ENCODE results near the gene KCNMB1. TPM values are rescaled to one million over a fixed set of nuclear protein-coding genes. Genes with fewer than 3 reads are reported as not detected.

KCNMB1 gene
- total and polyA plus RNA-seq, 2 donors (not counting 1 experiment from before 2014, with no cell fraction given) = 0.06 TPM; not detected in 1

- 56% methylated on average over 2 of the region's 2 CpGs for WGBS (ENCODE audit: insufficient coverage)
- no peak for ATAC-seq (ENCODE audit: low read depth)
- intact Hi-C loops (cut with micrococcal nuclease) = no loop called here
- H4K20me1 ChIP-seq (ENCODE audit: control insufficient read depth, insufficient read depth, low read length, poor library complexity, severe bottlenecking) = no peaks in the 10 kb centered on the region
- no peak overlapping the region for H3K4me3 ChIP-seq (ENCODE audit: control extremely low read depth in 1 of 5, extremely low read depth in 1 of 5, insufficient read depth in 1 of 5, low read depth in 2 of 5, low read length in 4 of 5)
- Mint-ChIP-seq H3K27me3 (no peaks in the 10 kb centered on the region), H3K27ac (no peak overlapping the region), H3K9me3 (ENCODE audit: insufficient read depth) (no peaks in the 10 kb centered on the region), H3K4me3 (no peak overlapping the region), H3K4me1 (peaks cover 25% of the 10 kb centered on the region)
- H3K9ac ChIP-seq (ENCODE audit: low read length) = peak overlapping the region; percentile 27
- ChIA-PET POLR2A (no interaction called here), CTCF (interaction anchor here (1.1 to 6.9 kb wide), 5 partner anchors 11 to 103 kb away, joined by 3 to 44 read pairs (median 13); partner anchors contain the start of gene LCP2)
- H3K9me3 ChIP-seq (ENCODE audit: control extremely low read depth in 1 of 3, control insufficient read depth in 2 of 3, insufficient read depth in 1 of 3, low read length in 2 of 3) = no peaks in the 10 kb centered on the region
- peak overlapping the region; percentile 69 for H3K4me2 ChIP-seq (replicated peaks; ENCODE audit: low read depth, low read length, poor library complexity, severe bottlenecking)
- H3K27me3 ChIP-seq (replicated peaks in 1 of 4; ENCODE audit: control extremely low read depth in 1 of 4, control insufficient read depth in 3 of 4, insufficient read depth in 4 of 4, low read length in 3 of 4) = no peaks in the 10 kb centered on the region
- H3K27ac ChIP-seq (ENCODE audit: low read length in 2 of 2) = peak overlapping the region; percentile 31 to 66
- TF ChIP-seq EZH2 (IDR thresholded peaks at IDR 0.05; ENCODE audit: borderline replicate concordance, insufficient read depth, low read depth, low read length, poor library complexity, severe bottlenecking) = no peak
- peak overlapping the region; percentile 46 for H2AFZ ChIP-seq (ENCODE audit: insufficient read depth, low read depth, low read length, poor library complexity, severe bottlenecking)
- no peak for DNase-seq
- peaks cover 67 to 74% of the 10 kb centered on the region in 2 donors for H3K4me1 ChIP-seq (ENCODE audit: control insufficient read depth in 2 of 2, insufficient read depth in 2 of 2, low read length in 2 of 2)
- H3K79me2 ChIP-seq (ENCODE audit: control insufficient read depth, insufficient read depth, low read length) = peaks cover 3% of the 10 kb centered on the region
- no peaks in the 10 kb centered on the region for H3K36me3 ChIP-seq (replicated peaks in 1 of 2; ENCODE audit: control extremely low read depth in 1 of 2, control insufficient read depth in 1 of 2, extremely low read depth in 1 of 2, insufficient read depth in 2 of 2, low read length in 1 of 2)
These were observed 61.3 kb downstream of the KCNMB1 start for GRCh38 chr5:170327829-170328228.

GRCh38 chr5:170327168-170327567, 62.0 kb downstream of the KCNMB1 start:
- peak; percentile 28 for DNase-seq
- TF ChIP-seq EZH2 (IDR thresholded peaks at IDR 0.05; ENCODE audit: borderline replicate concordance, insufficient read depth, low read depth, low read length, poor library complexity, severe bottlenecking) (no peak), CTCF (IDR thresholded peaks at IDR 0.05) (no peak)
- Histone ChIP-seq H3K9me3 (ENCODE audit: control extremely low read depth in 1 of 3, control insufficient read depth in 2 of 3, insufficient read depth in 1 of 3, low read length in 2 of 3) (no peaks in the 10 kb centered on the region), H3K36me3 (replicated peaks in 1 of 2; ENCODE audit: control extremely low read depth in 1 of 2, control insufficient read depth in 1 of 2, extremely low read depth in 1 of 2, insufficient read depth in 2 of 2, low read length in 1 of 2) (no peaks in the 10 kb centered on the region), H3K4me2 (replicated peaks; ENCODE audit: low read depth, low read length, poor library complexity, severe bottlenecking) (peak overlapping the region; percentile 69), H2AFZ (ENCODE audit: insufficient read depth, low read depth, low read length, poor library complexity, severe bottlenecking) (peak overlapping the region; percentile 46), H4K20me1 (ENCODE audit: control insufficient read depth, insufficient read depth, low read length, poor library complexity, severe bottlenecking) (no peaks in the 10 kb centered on the region), H3K79me2 (ENCODE audit: control insufficient read depth, insufficient read depth, low read length) (peaks cover 3% of the 10 kb centered on the region), H3K27ac (ENCODE audit: low read length in 2 of 2) (peak overlapping the region; percentile 31 to 66), H3K4me1 (ENCODE audit: control insufficient read depth in 2 of 2, insufficient read depth in 2 of 2, low read length in 2 of 2) (peaks cover 61 to 68% of the 10 kb centered on the region in 2 donors), H3K9ac (ENCODE audit: low read length) (peak overlapping the region; percentile 27), H3K4me3 (ENCODE audit: control extremely low read depth in 1 of 5, extremely low read depth in 1 of 5, insufficient read depth in 1 of 5, low read depth in 2 of 5, low read length in 4 of 5) (peak overlapping the region in 3 of 5 experiments; percentile 13 to 28 (median 26)), H3K27me3 (replicated peaks in 1 of 4; ENCODE audit: control extremely low read depth in 1 of 4, control insufficient read depth in 3 of 4, insufficient read depth in 4 of 4, low read length in 3 of 4) (no peaks in the 10 kb centered on the region)
- Mint-ChIP-seq H3K4me3 (no peak overlapping the region), H3K27ac (no peak overlapping the region), H3K9me3 (ENCODE audit: insufficient read depth) (no peaks in the 10 kb centered on the region), H3K4me1 (peaks cover 18% of the 10 kb centered on the region), H3K27me3 (no peaks in the 10 kb centered on the region)
- 0% methylated on average over 1 of the region's 4 CpGs for WGBS (ENCODE audit: insufficient coverage)
- no peak for ATAC-seq (ENCODE audit: low read depth)
- ChIA-PET POLR2A (no interaction called here), CTCF (interaction anchor here (1.0 to 6.9 kb wide), 7 partner anchors 9 to 102 kb away, joined by 3 to 44 read pairs (median 4); no protein-coding TSS in a partner anchor)
- intact Hi-C loops (cut with micrococcal nuclease) = no loop called here

Other genes starting within 250 kb of the KCNMB1 start
- not detected in 2 replicates for gene C5orf58, start 156.4 kb downstream of the KCNMB1 start, total RNA-seq
- gene C5orf58, start 156.4 kb downstream of the KCNMB1 start, polyA plus RNA-seq = not detected in 2 replicates
- gene LCP2, start 91.6 kb downstream of the KCNMB1 start, total RNA-seq = 13.6 and 13.9 TPM in 2 replicates
- 11.7 TPM in 2 replicates for gene LCP2, start 91.6 kb downstream of the KCNMB1 start, polyA plus RNA-seq
- not detected in 2 replicates for gene KCNIP1, start 114.7 kb upstream of the KCNMB1 start, total RNA-seq
- not detected in 2 replicates for gene KCNIP1, start 114.7 kb upstream of the KCNMB1 start, polyA plus RNA-seq

All from B cell (primary cell).